HEK293 (cell line): ENCODE measurements around the gene RNF113A.

Experiments used
- HOXA7 ChIP-seq: sonication (generic); formaldehyde crosslinking; IDR thresholded peaks from 2 replicates; pipeline ENCODE4 v1.8.1; 2022; ENCODE audit warnings: missing genetic modification reagents, borderline replicate concordance
- YY1 ChIP-seq: fragments of 450-650 bp; formaldehyde crosslinking; IDR thresholded peaks from 2 replicates; pipeline ENCODE4 v1.5.1; 2018; ENCODE audit warnings: missing biosample characterization, missing genetic modification characterization
- YY2 ChIP-seq: fragments of 450-650 bp; formaldehyde crosslinking; IDR thresholded peaks from 2 replicates; pipeline ENCODE4 v1.5.1; 2016; ENCODE audit warnings: missing biosample characterization, missing genetic modification characterization
- ZNF302 ChIP-seq: fragments of 450-650 bp; formaldehyde crosslinking; IDR thresholded peaks from 2 replicates; pipeline ENCODE4 v1.5.1; 2016; ENCODE audit warnings: missing biosample characterization, missing genetic modification characterization, low read depth
- ZNF510 ChIP-seq: fragments of 450-650 bp; formaldehyde crosslinking; IDR thresholded peaks from 2 replicates; pipeline ENCODE4 v1.5.1; 2018; ENCODE audit warnings: mild to moderate bottlenecking, missing genetic modification characterization, missing biosample characterization; ENCODE audit not compliant: insufficient replicate concordance
- ZNF585B ChIP-seq: fragments of 450-650 bp; formaldehyde crosslinking; IDR thresholded peaks from 2 replicates; pipeline ENCODE4 v1.5.1; 2016; ENCODE audit warnings: missing biosample characterization, missing genetic modification characterization
- ZSCAN23 ChIP-seq: fragments of 450-650 bp; formaldehyde crosslinking; IDR thresholded peaks from 2 replicates; pipeline ENCODE4 v1.5.1; 2016; ENCODE audit warnings: missing biosample characterization, missing genetic modification characterization
- TF ChIP-seq, protein P1 (sequence below): fragments of 450-650 bp; formaldehyde crosslinking; IDR thresholded peaks from 2 replicates; pipeline ENCODE4 v1.5.1; 2016; ENCODE audit warnings: missing biosample characterization, missing genetic modification characterization
- TF ChIP-seq, protein P2 (sequence below): fragments of 450-650 bp; formaldehyde crosslinking; IDR thresholded peaks from 2 replicates; pipeline ENCODE4 v1.5.1; 2016; ENCODE audit warnings: missing biosample characterization, missing genetic modification characterization
- TF ChIP-seq, protein P3 (sequence below): fragments of 450-650 bp; formaldehyde crosslinking; IDR thresholded peaks from 2 replicates; pipeline ENCODE4 v1.5.1; 2017; ENCODE audit warnings: missing biosample characterization, mild to moderate bottlenecking, missing genetic modification characterization, moderate library complexity
- TF ChIP-seq, protein P4 (sequence below): fragments of 450-650 bp; formaldehyde crosslinking; IDR thresholded peaks from 2 replicates; pipeline ENCODE4 v1.5.1; 2016; ENCODE audit warnings: missing biosample characterization, missing genetic modification characterization
- TF ChIP-seq, protein P5 (sequence below): IDR thresholded peaks from 2 replicates; pipeline ENCODE4 v1.6.1; 2011; ENCODE audit warnings: mild to moderate bottlenecking, low read depth, low read length, borderline replicate concordance
- TF ChIP-seq, protein P6 (sequence below): fragments of 450-650 bp; formaldehyde crosslinking; IDR thresholded peaks from 2 replicates; pipeline ENCODE4 v1.5.1; 2016; ENCODE audit warnings: missing biosample characterization, missing genetic modification characterization, low read depth

DNA sequence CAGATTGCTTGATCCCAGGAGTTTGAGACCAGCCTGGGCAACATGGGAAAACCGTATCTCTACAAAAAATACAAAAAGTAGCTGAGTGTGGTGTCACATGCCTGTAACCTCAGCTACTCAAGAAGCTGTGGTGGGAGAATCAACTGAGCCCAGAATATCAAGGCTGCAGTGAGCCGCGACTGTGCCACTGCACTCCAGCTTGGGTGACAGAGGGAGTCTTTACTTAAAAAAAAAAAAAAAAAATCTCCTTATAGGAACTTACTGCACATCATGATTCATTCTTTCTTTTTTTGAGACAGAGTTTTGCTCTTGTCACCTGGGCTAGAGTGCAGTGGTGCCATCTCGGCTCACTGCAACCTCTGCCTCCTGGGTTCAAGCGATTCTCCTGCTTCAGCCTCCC lies 43.1 kb downstream of the RNF113A start:
- TF ChIP-seq, protein P1, sequence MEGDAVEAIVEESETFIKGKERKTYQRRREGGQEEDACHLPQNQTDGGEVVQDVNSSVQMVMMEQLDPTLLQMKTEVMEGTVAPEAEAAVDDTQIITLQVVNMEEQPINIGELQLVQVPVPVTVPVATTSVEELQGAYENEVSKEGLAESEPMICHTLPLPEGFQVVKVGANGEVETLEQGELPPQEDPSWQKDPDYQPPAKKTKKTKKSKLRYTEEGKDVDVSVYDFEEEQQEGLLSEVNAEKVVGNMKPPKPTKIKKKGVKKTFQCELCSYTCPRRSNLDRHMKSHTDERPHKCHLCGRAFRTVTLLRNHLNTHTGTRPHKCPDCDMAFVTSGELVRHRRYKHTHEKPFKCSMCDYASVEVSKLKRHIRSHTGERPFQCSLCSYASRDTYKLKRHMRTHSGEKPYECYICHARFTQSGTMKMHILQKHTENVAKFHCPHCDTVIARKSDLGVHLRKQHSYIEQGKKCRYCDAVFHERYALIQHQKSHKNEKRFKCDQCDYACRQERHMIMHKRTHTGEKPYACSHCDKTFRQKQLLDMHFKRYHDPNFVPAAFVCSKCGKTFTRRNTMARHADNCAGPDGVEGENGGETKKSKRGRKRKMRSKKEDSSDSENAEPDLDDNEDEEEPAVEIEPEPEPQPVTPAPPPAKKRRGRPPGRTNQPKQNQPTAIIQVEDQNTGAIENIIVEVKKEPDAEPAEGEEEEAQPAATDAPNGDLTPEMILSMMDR (tag by site-specific recombination): no peak
- TF ChIP-seq, protein P2, sequence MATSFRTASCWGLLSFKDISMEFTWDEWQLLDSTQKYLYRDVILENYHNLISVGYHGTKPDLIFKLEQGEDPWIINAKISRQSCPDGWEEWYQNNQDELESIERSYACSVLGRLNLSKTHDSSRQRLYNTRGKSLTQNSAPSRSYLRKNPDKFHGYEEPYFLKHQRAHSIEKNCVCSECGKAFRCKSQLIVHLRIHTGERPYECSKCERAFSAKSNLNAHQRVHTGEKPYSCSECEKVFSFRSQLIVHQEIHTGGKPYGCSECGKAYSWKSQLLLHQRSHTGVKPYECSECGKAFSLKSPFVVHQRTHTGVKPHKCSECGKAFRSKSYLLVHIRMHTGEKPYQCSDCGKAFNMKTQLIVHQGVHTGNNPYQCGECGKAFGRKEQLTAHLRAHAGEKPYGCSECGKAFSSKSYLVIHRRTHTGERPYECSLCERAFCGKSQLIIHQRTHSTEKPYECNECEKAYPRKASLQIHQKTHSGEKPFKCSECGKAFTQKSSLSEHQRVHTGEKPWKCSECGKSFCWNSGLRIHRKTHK (tag by site-specific recombination): no peak
- TF ChIP-seq ZNF585B (no peak), ZNF510 (no peak), ZSCAN23 (tag by site-specific recombination) (no peak), YY1 (tag by site-specific recombination) (no peak), YY2 (tag by site-specific recombination) (no peak), HOXA7 (no peak), ZNF302 (tag by site-specific recombination) (no peak)
- TF ChIP-seq, protein P3, sequence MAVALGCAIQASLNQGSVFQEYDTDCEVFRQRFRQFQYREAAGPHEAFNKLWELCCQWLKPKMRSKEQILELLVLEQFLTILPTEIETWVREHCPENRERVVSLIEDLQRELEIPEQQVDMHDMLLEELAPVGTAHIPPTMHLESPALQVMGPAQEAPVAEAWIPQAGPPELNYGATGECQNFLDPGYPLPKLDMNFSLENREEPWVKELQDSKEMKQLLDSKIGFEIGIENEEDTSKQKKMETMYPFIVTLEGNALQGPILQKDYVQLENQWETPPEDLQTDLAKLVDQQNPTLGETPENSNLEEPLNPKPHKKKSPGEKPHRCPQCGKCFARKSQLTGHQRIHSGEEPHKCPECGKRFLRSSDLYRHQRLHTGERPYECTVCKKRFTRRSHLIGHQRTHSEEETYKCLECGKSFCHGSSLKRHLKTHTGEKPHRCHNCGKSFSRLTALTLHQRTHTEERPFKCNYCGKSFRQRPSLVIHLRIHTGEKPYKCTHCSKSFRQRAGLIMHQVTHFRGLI (tag by site-specific recombination): no peak
- TF ChIP-seq, protein P4, sequence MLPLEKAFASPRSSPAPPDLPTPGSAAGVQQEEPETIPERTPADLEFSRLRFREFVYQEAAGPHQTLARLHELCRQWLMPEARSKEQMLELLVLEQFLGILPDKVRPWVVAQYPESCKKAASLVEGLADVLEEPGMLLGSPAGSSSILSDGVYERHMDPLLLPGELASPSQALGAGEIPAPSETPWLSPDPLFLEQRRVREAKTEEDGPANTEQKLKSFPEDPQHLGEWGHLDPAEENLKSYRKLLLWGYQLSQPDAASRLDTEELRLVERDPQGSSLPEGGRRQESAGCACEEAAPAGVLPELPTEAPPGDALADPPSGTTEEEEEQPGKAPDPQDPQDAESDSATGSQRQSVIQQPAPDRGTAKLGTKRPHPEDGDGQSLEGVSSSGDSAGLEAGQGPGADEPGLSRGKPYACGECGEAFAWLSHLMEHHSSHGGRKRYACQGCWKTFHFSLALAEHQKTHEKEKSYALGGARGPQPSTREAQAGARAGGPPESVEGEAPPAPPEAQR (tag by site-specific recombination): no peak
- TF ChIP-seq, protein P5, sequence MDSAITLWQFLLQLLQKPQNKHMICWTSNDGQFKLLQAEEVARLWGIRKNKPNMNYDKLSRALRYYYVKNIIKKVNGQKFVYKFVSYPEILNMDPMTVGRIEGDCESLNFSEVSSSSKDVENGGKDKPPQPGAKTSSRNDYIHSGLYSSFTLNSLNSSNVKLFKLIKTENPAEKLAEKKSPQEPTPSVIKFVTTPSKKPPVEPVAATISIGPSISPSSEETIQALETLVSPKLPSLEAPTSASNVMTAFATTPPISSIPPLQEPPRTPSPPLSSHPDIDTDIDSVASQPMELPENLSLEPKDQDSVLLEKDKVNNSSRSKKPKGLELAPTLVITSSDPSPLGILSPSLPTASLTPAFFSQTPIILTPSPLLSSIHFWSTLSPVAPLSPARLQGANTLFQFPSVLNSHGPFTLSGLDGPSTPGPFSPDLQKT: no peak
- TF ChIP-seq, protein P6, sequence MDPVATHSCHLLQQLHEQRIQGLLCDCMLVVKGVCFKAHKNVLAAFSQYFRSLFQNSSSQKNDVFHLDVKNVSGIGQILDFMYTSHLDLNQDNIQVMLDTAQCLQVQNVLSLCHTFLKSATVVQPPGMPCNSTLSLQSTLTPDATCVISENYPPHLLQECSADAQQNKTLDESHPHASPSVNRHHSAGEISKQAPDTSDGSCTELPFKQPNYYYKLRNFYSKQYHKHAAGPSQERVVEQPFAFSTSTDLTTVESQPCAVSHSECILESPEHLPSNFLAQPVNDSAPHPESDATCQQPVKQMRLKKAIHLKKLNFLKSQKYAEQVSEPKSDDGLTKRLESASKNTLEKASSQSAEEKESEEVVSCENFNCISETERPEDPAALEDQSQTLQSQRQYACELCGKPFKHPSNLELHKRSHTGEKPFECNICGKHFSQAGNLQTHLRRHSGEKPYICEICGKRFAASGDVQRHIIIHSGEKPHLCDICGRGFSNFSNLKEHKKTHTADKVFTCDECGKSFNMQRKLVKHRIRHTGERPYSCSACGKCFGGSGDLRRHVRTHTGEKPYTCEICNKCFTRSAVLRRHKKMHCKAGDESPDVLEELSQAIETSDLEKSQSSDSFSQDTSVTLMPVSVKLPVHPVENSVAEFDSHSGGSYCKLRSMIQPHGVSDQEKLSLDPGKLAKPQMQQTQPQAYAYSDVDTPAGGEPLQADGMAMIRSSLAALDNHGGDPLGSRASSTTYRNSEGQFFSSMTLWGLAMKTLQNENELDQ (tag by site-specific recombination): no peak
